ENCODE measurements around the gene TJP3.

GRCh38 chr19:3687774-3688706 lies 20.1 kb upstream of the TJP3 start:
- TF ChIP-seq CTCF (IDR thresholded peaks at IDR 0.05; ENCODE audit: low read depth, low read length), result no peak
- TF ChIP-seq POLR2A (IDR thresholded peaks at IDR 0.05; ENCODE audit: extremely low read depth, insufficient read length), result no peak
